HepG2 (cell line): ENCODE measurements around the gene NABP2. TPM values are rescaled to one million over a fixed set of nuclear protein-coding genes. Genes with fewer than 3 reads are reported as not detected.

Experiments used
- IRF1 ChIP-seq: sonication (generic); formaldehyde crosslinking; IDR thresholded peaks from 2 replicates; pipeline ENCODE4 v1.4.0; 2020; ENCODE audit warnings: low read depth, mild to moderate bottlenecking, missing genetic modification reagents
- KDM3A ChIP-seq: IDR thresholded peaks from 2 replicates; pipeline ENCODE4 v1.6.1; 2018; ENCODE audit warnings: low read depth, missing compliant biosample characterization
- MIER3 ChIP-seq: IDR thresholded peaks from 2 replicates; pipeline ENCODE4 v1.6.1; 2016; ENCODE audit warnings: missing compliant biosample characterization, borderline replicate concordance
- MZF1 ChIP-seq: sonication (generic); formaldehyde crosslinking; IDR thresholded peaks from 2 replicates; pipeline ENCODE4 v1.8.1; 2023; ENCODE audit warnings: mild to moderate bottlenecking, missing genetic modification reagents, borderline replicate concordance
- ONECUT2 ChIP-seq: sonication (generic); formaldehyde crosslinking; IDR thresholded peaks from 2 replicates; pipeline ENCODE4 v1.4.0; 2020; ENCODE audit warnings: missing genetic modification reagents
- RBFOX2 ChIP-seq: fragments of 200-400 bp; formaldehyde crosslinking; IDR thresholded peaks from 2 replicates; pipeline ENCODE4 v1.6.1; 2017; ENCODE audit warnings: low read depth, mild to moderate bottlenecking, low read length
- ZNF318 ChIP-seq: sonication (generic); formaldehyde crosslinking; IDR thresholded peaks from 2 replicates; pipeline ENCODE4 v1.4.0; 2020; ENCODE audit warnings: mild to moderate bottlenecking, missing genetic modification reagents
- ZNF629 ChIP-seq: sonication (generic); formaldehyde crosslinking; conservative IDR thresholded peaks from 2 replicates; pipeline ENCODE4 v1.5.0; 2020; ENCODE audit warnings: missing genetic modification reagents
- ZNF879 ChIP-seq: sonication (generic); formaldehyde crosslinking; IDR thresholded peaks from 2 replicates; pipeline ENCODE4 v1.8.1; 2023; ENCODE audit warnings: missing genetic modification reagents
- polyA plus RNA-seq, 8 experiments: library from polyadenylated mRNA; depleted of rRNA in 3 of 8; stranded (reverse) in 7 of 8; unstranded in 1 of 8; fragments of >200 nt; fragmentation: Illumina TruSeq in 4 of 8; extraction: Trizol in 4 of 8; gene quantifications; 2 replicates each; pipeline versions ENCODE4 v1.2.1 to v1.2.3, GENCODE V29; 2011 to 2016; ENCODE audit warnings: low read depth in 4 of 8, missing spikeins in 1 of 8, mixed read lengths in 1 of 8; ENCODE audit not compliant: insufficient read depth in 1 of 8
- total RNA-seq, 5 experiments: library from RNA; depleted of rRNA; stranded (reverse); fragments of >200 nt; fragmentation: Illumina TruSeq; extraction: Trizol; gene quantifications; 2 replicates each; pipeline ENCODE4 v1.2.3, GENCODE V29; 2016; ENCODE audit warnings: low read depth in 1 of 5
- TF ChIP-seq, protein P1 (sequence below): sonication (generic); formaldehyde crosslinking; IDR thresholded peaks from 2 replicates; pipeline ENCODE4 v1.4.0; 2020; ENCODE audit warnings: mild to moderate bottlenecking, missing genetic modification reagents
- TF ChIP-seq, protein P2 (sequence below): sonication (generic); formaldehyde crosslinking; IDR thresholded peaks from 2 replicates; pipeline ENCODE4 v1.9.0; 2021; ENCODE audit warnings: mild to moderate bottlenecking, missing genetic modification reagents

Gene NABP2
- total and polyA plus RNA-seq, 2 of the 13 experiments (the other 11 are each of a cell fraction or from before 2014, with no cell fraction given): 33.2 to 35.5 TPM

GRCh38 chr12:56224102-56224701 is at the start of gene NABP2 (continued):
- TF ChIP-seq ONECUT2 (CRISPR knock-in tag): no peak
- TF ChIP-seq MZF1 (CRISPR knock-in tag): no peak
- TF ChIP-seq IRF1 (CRISPR knock-in tag): no peak
- peak; percentile 74 for TF ChIP-seq RBFOX2
- TF ChIP-seq ZNF318: no peak
- TF ChIP-seq, protein P1, sequence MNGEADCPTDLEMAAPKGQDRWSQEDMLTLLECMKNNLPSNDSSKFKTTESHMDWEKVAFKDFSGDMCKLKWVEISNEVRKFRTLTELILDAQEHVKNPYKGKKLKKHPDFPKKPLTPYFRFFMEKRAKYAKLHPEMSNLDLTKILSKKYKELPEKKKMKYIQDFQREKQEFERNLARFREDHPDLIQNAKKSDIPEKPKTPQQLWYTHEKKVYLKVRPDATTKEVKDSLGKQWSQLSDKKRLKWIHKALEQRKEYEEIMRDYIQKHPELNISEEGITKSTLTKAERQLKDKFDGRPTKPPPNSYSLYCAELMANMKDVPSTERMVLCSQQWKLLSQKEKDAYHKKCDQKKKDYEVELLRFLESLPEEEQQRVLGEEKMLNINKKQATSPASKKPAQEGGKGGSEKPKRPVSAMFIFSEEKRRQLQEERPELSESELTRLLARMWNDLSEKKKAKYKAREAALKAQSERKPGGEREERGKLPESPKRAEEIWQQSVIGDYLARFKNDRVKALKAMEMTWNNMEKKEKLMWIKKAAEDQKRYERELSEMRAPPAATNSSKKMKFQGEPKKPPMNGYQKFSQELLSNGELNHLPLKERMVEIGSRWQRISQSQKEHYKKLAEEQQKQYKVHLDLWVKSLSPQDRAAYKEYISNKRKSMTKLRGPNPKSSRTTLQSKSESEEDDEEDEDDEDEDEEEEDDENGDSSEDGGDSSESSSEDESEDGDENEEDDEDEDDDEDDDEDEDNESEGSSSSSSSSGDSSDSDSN (CRISPR knock-in tag): peak; percentile 46
- no peak for TF ChIP-seq ZNF879 (CRISPR knock-in tag)
- peak; percentile 35; the same call in 1 of the 2 replicates for TF ChIP-seq MIER3 (CRISPR knock-in tag)
- TF ChIP-seq, protein P2, sequence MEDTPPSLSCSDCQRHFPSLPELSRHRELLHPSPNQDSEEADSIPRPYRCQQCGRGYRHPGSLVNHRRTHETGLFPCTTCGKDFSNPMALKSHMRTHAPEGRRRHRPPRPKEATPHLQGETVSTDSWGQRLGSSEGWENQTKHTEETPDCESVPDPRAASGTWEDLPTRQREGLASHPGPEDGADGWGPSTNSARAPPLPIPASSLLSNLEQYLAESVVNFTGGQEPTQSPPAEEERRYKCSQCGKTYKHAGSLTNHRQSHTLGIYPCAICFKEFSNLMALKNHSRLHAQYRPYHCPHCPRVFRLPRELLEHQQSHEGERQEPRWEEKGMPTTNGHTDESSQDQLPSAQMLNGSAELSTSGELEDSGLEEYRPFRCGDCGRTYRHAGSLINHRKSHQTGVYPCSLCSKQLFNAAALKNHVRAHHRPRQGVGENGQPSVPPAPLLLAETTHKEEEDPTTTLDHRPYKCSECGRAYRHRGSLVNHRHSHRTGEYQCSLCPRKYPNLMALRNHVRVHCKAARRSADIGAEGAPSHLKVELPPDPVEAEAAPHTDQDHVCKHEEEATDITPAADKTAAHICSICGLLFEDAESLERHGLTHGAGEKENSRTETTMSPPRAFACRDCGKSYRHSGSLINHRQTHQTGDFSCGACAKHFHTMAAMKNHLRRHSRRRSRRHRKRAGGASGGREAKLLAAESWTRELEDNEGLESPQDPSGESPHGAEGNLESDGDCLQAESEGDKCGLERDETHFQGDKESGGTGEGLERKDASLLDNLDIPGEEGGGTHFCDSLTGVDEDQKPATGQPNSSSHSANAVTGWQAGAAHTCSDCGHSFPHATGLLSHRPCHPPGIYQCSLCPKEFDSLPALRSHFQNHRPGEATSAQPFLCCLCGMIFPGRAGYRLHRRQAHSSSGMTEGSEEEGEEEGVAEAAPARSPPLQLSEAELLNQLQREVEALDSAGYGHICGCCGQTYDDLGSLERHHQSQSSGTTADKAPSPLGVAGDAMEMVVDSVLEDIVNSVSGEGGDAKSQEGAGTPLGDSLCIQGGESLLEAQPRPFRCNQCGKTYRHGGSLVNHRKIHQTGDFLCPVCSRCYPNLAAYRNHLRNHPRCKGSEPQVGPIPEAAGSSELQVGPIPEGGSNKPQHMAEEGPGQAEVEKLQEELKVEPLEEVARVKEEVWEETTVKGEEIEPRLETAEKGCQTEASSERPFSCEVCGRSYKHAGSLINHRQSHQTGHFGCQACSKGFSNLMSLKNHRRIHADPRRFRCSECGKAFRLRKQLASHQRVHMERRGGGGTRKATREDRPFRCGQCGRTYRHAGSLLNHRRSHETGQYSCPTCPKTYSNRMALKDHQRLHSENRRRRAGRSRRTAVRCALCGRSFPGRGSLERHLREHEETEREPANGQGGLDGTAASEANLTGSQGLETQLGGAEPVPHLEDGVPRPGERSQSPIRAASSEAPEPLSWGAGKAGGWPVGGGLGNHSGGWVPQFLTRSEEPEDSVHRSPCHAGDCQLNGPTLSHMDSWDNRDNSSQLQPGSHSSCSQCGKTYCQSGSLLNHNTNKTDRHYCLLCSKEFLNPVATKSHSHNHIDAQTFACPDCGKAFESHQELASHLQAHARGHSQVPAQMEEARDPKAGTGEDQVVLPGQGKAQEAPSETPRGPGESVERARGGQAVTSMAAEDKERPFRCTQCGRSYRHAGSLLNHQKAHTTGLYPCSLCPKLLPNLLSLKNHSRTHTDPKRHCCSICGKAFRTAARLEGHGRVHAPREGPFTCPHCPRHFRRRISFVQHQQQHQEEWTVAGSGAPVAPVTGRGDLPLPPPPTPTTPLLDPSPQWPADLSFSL (CRISPR knock-in tag): no peak
- TF ChIP-seq ZNF629 (CRISPR knock-in tag): no peak
- TF ChIP-seq KDM3A: peak; percentile 61; the same call in 1 of the 2 replicates
